VCaP (cell line): ENCODE results near the gene CMPK2.

ENCODE experiments used
- H3K27ac ChIP-seq: fragments of 450-650 bp; 2 replicates; pipeline ENCODE4 v1.5.1; 2017
- TF ChIP-seq, protein P1 (sequence below): fragments of 450-650 bp; conservative IDR thresholded peaks from 2 replicates; pipeline ENCODE4 v1.5.1; 2017; ENCODE audit warnings: mild to moderate bottlenecking, moderate library complexity

The CMPK2 gene

DNA sequence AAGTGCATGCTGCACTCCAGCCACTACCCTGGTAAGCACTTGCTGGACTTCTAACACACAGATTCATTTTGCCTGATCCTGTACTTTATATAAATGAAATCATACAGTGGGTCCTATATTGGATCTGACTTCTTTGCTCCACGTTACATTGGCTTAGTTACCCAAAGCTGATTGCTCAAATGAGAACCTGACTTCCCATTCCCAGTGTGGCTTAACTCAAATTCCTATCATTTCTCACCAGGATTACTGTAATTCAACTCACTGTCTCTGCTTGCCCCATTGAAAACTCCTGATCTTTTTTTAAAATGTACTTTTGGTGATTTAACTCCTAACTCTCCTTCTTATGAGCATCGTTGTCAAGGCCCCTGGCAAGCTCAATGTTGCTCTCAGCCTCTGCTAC is 13.3 kb upstream of the CMPK2 start:
- no peak overlapping the region for H3K27ac ChIP-seq
- TF ChIP-seq, protein P1, sequence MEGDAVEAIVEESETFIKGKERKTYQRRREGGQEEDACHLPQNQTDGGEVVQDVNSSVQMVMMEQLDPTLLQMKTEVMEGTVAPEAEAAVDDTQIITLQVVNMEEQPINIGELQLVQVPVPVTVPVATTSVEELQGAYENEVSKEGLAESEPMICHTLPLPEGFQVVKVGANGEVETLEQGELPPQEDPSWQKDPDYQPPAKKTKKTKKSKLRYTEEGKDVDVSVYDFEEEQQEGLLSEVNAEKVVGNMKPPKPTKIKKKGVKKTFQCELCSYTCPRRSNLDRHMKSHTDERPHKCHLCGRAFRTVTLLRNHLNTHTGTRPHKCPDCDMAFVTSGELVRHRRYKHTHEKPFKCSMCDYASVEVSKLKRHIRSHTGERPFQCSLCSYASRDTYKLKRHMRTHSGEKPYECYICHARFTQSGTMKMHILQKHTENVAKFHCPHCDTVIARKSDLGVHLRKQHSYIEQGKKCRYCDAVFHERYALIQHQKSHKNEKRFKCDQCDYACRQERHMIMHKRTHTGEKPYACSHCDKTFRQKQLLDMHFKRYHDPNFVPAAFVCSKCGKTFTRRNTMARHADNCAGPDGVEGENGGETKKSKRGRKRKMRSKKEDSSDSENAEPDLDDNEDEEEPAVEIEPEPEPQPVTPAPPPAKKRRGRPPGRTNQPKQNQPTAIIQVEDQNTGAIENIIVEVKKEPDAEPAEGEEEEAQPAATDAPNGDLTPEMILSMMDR, result no peak

DNA sequence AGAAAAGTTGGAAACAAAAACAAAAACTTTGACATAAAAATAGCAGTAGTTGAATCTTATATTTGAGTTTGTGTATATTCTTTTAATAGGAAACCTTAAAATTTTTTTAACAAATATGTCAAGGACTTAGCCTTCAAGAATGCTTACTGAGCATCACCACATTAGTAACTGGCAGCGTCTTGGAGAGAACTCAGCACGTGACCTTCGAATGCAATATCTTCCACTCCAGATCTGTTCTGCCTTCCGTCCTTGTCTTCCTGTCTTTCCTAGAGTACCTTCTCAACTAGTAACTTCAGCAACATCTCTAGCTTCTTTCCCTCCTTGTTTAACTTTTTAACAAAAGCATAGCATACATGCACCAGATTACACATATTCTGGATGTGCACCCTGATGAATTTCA is 12.8 kb upstream of the CMPK2 start:
- no peak overlapping the region for H3K27ac ChIP-seq
- TF ChIP-seq, protein P1, result no peak

DNA sequence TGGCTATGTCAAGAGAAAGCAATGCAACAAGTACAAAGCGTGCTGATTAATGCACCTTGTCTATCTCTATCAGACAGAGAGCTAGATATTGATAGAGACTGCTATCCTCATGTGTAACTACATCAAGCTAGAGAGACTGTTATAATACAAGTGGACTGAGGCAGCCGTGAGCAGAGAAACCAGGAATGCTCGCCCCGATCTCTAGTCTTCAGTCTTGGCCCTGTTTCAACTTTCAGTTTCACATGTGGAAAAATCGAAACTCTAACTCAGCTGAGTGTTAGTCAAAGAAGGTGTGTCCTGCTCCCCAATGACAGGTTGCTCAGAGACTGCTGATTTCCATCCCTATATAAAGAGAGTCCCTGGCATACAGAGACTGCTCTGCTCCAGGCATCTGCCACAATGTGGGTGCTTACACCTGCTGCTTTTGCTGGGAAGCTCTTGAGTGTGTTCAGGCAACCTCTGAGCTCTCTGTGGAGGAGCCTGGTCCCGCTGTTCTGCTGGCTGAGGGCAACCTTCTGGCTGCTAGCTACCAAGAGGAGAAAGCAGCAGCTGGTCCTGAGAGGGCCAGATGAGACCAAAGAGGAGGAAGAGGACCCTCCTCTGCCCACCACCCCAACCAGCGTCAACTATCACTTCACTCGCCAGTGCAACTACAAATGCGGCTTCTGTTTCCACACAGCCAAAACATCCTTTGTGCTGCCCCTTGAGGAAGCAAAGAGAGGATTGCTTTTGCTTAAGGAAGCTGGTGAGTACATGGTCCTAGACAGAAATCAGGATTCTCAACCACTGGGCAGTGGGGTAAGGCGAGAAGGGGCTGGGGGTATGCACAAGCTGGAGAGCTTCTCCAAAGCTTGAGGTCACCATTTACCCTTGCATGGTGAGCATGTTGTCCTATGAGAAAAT is 11.9 kb upstream of the CMPK2 start, which contains the start of gene RSAD2:
Gene RSAD2, plus strand, starts transcription at position 376 of the 903 bp plus-strand sequence. Its CDS starts 24 bp downstream, at position 400.
- TF ChIP-seq, protein P1, result peak; percentile 20; the same call in 1 of the 2 replicates
- H3K27ac ChIP-seq, result peak within 1 kb of the TSS; percentile 44; the same call in 1 of the 2 replicates

DNA sequence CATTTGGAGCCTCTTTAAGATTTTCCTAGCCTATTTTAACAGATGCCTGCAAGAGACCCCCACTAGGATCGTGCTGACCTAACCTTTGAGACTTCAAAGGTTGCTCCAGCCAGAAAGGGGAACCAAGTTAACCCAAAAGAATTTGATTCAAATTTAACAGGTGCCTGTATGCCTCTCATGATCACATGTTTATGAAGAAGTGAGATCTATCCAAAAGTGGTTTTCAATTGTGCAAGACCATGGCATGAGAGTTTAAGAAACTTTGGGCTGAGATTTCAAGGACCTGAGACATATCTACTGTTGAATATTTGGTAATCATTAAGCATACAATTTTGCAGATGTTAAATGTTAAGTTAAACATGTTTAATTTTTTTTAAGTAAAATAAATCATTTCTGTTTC is 10.6 kb upstream of the CMPK2 start:
- TF ChIP-seq, protein P1, result no peak
- H3K27ac ChIP-seq, result no peak overlapping the region

DNA sequence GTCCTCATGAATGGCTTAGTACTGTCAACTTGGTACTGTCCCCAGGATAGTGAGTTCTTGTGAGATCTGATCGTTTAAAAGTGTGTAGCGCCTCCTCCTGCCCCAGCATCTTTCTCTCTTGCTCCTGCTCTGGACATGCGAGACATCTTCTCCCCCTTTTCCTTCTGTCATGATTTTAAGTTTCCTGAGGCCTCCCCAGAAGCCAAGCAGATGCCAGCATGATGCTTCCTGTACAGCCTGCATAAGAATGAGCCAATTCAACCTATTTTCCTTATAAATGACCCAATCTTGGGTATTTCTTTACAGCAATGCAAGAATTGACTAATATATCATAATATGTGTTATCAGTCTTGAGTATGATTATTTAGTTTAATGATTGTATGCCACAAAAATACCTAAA is 8.3 kb upstream of the CMPK2 start:
- H3K27ac ChIP-seq, result no peak overlapping the region
- TF ChIP-seq, protein P1, result no peak

DNA sequence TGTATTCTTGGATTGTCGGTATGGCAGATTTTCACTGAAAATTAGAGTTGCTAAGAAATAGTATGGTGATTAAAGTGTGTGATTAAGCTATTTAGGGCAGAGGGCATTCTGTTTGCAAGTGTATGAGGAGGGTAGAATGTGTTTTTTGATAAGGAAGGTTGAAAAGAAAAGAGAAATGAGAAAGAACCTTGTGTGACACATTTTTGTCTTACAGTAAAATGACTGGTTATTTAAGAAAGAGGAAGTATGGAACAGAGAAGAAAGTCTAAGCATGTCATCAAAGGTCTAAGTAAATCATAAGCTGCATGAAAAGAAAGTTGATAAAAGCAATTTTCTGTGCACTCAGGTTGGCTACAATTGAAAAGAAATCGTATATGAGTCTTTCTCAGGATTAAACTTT is 6.7 kb upstream of the CMPK2 start:
- no peak overlapping the region for H3K27ac ChIP-seq
- TF ChIP-seq, protein P1, result no peak

DNA sequence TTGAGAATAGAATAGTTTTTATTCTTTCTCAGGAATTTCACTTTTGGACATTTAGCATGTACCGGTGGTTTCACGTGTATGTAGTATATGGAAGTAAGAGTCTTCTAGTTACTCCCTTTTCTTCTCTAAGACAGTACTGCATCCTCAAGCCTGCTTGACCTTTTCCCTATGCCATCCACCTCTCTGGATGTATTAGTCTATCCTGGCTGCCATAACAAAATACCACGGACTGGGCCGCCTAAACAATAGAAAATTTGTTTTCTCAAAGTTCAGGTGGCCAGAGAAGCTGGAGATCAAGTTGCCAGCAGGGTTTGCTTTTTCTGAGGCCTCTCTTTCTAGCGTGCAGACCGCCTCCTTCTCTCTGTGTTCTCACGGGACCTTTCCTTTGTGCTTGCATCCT is 1.3 kb upstream of the CMPK2 start:
- H3K27ac ChIP-seq, result peak overlapping the region; percentile 77
- TF ChIP-seq, protein P1, result no peak
